SU-DHL-6 (cell line): ENCODE results near the gene ZMIZ1.

Source experiments
- H2AFZ ChIP-seq: fragments of 200-600 bp; sonication (generic); 2 replicates; pipeline ENCODE4 v1.6.1; 2014; ENCODE audit warnings: low read depth, mild to moderate bottlenecking, moderate library complexity, mixed read lengths, antibody characterized with exemption, low read length; ENCODE audit not compliant: severe bottlenecking
- H3F3A ChIP-seq: fragments of 200-600 bp; shearing (Covaris generic); 2 replicates; pipeline ENCODE4 v1.6.0; 2016; ENCODE audit warnings: antibody characterized with exemption, mild to moderate bottlenecking; ENCODE audit not compliant: insufficient read depth
- H3K27ac ChIP-seq: fragments of 200-600 bp; sonication (generic); 2 replicates; pipeline ENCODE4 v1.5.1; 2016; ENCODE audit warnings: low read depth, mild to moderate bottlenecking, low read length, moderate library complexity, mixed read lengths
- H3K27me3 ChIP-seq: fragments of 200-600 bp; sonication (generic), shearing (Covaris generic); 2 replicates; pipeline ENCODE4 v1.6.0; 2014; ENCODE audit warnings: mild to moderate bottlenecking, low read length
- H3K36me3 ChIP-seq: fragments of 200-600 bp; sonication (generic); 2 replicates; pipeline ENCODE4 v1.6.1; 2014; ENCODE audit warnings: mild to moderate bottlenecking, low read length, mixed read lengths
- H3K4me2 ChIP-seq: fragments of 300-600, 200-600 bp; shearing (Covaris generic), sonication (generic); 2 replicates; pipeline ENCODE4 v1.6.0; 2014; ENCODE audit warnings: low read length, low read depth, mild to moderate bottlenecking; ENCODE audit not compliant: poor library complexity, severe bottlenecking
- H3K4me3 ChIP-seq: fragments of 200-600 bp; sonication (generic); 2 replicates; pipeline ENCODE4 v1.5.1; 2014; ENCODE audit warnings: antibody characterized with exemption, low read length, mild to moderate bottlenecking, mixed read lengths; ENCODE audit not compliant: insufficient read depth, poor library complexity, severe bottlenecking
- H3K79me2 ChIP-seq: fragments of 200-600 bp; sonication (generic); 2 replicates; pipeline ENCODE4 v1.6.1; 2014; ENCODE audit warnings: mild to moderate bottlenecking, low read length, moderate library complexity; ENCODE audit not compliant: insufficient read depth
- H3K9ac ChIP-seq: fragments of 200-600 bp; sonication (generic); 2 replicates; pipeline ENCODE4 v1.7.0; 2014; ENCODE audit warnings: mild to moderate bottlenecking, low read length
- H3K9me2 ChIP-seq: fragments of 200-600 bp; sonication (generic); replicated peaks from 2 replicates; pipeline ENCODE4 v1.6.1; 2014; ENCODE audit warnings: low read length; ENCODE audit not compliant: insufficient read depth
- H3K9me3 ChIP-seq: fragments of 200-600 bp; sonication (generic); 2 replicates; pipeline ENCODE4 v1.6.1; 2014; ENCODE audit warnings: low read length, mixed read lengths; ENCODE audit not compliant: insufficient read depth
- H4K20me1 ChIP-seq: fragments of 200-600 bp; sonication (generic); 2 replicates; pipeline ENCODE4 v1.6.1; 2014; ENCODE audit warnings: low read depth, mild to moderate bottlenecking, antibody characterized with exemption, low read length, moderate library complexity, mixed read lengths
- EZH2phosphoT487 ChIP-seq: fragments of 200-600 bp; sonication (generic), shearing (Covaris generic); conservative IDR thresholded peaks from 2 replicates; pipeline ENCODE4 v1.6.1; 2018; ENCODE audit warnings: mild to moderate bottlenecking, antibody characterized with exemption, low read length, moderate library complexity, mixed read lengths
- TF ChIP-seq, protein P1 (sequence below): fragments of 200-600 bp; sonication (generic); IDR thresholded peaks from one replicate; pipeline ENCODE4 v1.5.1; 2017; ENCODE audit warnings: antibody characterized with exemption, mild to moderate bottlenecking, low read length, moderate library complexity; ENCODE audit not compliant: insufficient read depth, poor library complexity, severe bottlenecking

Gene ZMIZ1

DNA sequence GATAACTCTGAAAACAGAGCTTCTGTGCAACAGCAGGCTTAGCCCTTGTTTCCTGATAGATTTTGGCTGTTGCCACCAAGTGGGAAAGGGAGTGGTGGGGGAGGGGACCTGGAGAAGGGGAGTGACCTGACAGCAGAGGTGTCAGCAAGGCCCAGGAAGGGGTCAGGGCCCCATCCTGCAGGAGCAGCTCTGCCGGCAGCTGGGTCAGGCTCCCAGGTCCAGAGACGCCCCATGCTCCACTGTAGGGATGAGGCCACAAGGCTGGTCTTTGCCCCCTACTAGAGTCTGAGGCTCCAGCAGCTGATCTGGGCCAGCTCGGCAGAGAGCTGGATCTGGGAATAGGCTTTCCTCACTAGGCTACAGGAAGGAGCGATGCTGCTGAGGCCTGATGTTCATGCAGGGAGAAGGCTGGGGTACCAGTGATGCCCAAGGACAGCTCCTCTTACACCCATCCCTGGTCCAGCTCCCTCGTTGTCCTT, 44.0 kb upstream of the ZMIZ1 start:
- Histone ChIP-seq H3K79me2 (no peaks in the 10 kb centered on the region), H3K9me3 (no peaks in the 10 kb centered on the region), H3K36me3 (no peaks in the 10 kb centered on the region), H3K27me3 (no peaks in the 10 kb centered on the region), H3F3A (no peaks in the 10 kb centered on the region), H3K4me2 (no peak overlapping the region), H3K27ac (no peak overlapping the region), H3K9me2 (no peaks in the 10 kb centered on the region), H3K4me3 (no peak overlapping the region), H4K20me1 (no peaks in the 10 kb centered on the region), H2AFZ (no peak overlapping the region), H3K9ac (no peak overlapping the region)
- TF ChIP-seq, protein P1, sequence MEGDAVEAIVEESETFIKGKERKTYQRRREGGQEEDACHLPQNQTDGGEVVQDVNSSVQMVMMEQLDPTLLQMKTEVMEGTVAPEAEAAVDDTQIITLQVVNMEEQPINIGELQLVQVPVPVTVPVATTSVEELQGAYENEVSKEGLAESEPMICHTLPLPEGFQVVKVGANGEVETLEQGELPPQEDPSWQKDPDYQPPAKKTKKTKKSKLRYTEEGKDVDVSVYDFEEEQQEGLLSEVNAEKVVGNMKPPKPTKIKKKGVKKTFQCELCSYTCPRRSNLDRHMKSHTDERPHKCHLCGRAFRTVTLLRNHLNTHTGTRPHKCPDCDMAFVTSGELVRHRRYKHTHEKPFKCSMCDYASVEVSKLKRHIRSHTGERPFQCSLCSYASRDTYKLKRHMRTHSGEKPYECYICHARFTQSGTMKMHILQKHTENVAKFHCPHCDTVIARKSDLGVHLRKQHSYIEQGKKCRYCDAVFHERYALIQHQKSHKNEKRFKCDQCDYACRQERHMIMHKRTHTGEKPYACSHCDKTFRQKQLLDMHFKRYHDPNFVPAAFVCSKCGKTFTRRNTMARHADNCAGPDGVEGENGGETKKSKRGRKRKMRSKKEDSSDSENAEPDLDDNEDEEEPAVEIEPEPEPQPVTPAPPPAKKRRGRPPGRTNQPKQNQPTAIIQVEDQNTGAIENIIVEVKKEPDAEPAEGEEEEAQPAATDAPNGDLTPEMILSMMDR: no peak
- TF ChIP-seq EZH2phosphoT487: no peak

- no peak overlapping the region for H3K4me2 ChIP-seq
- H2AFZ ChIP-seq: no peak overlapping the region
- no peak for TF ChIP-seq EZH2phosphoT487
- TF ChIP-seq, protein P1: no peak
- no peaks in the 10 kb centered on the region for H3F3A ChIP-seq
- H3K27me3 ChIP-seq: no peaks in the 10 kb centered on the region
- H3K4me3 ChIP-seq: no peak overlapping the region
- no peaks in the 10 kb centered on the region for H3K9me3 ChIP-seq
- no peaks in the 10 kb centered on the region for H4K20me1 ChIP-seq
- no peaks in the 10 kb centered on the region for H3K79me2 ChIP-seq
- H3K27ac ChIP-seq: no peak overlapping the region
- no peaks in the 10 kb centered on the region for H3K36me3 ChIP-seq
- no peak overlapping the region for H3K9ac ChIP-seq
- no peaks in the 10 kb centered on the region for H3K9me2 ChIP-seq
Observed at GRCh38 chr10:79025199-79025832, 43.5 kb upstream of the ZMIZ1 start.

- TF ChIP-seq, protein P1: no peak
- TF ChIP-seq EZH2phosphoT487: no peak
- H3K27me3 ChIP-seq: no peaks in the 10 kb centered on the region
- no peaks in the 10 kb centered on the region for H3K36me3 ChIP-seq
- no peak overlapping the region for H2AFZ ChIP-seq
- H3F3A ChIP-seq: no peaks in the 10 kb centered on the region
- no peak overlapping the region for H3K4me2 ChIP-seq
- H4K20me1 ChIP-seq: no peaks in the 10 kb centered on the region
- no peak overlapping the region for H3K27ac ChIP-seq
- H3K79me2 ChIP-seq: no peaks in the 10 kb centered on the region
- no peaks in the 10 kb centered on the region for H3K9me2 ChIP-seq
- no peak overlapping the region for H3K9ac ChIP-seq
- no peaks in the 10 kb centered on the region for H3K9me3 ChIP-seq
- no peak overlapping the region for H3K4me3 ChIP-seq
Observed at GRCh38 chr10:79026341-79026761, 42.4 kb upstream of the ZMIZ1 start.
